ENCODE results near the gene TNRC6C.

The TNRC6C gene

DNA sequence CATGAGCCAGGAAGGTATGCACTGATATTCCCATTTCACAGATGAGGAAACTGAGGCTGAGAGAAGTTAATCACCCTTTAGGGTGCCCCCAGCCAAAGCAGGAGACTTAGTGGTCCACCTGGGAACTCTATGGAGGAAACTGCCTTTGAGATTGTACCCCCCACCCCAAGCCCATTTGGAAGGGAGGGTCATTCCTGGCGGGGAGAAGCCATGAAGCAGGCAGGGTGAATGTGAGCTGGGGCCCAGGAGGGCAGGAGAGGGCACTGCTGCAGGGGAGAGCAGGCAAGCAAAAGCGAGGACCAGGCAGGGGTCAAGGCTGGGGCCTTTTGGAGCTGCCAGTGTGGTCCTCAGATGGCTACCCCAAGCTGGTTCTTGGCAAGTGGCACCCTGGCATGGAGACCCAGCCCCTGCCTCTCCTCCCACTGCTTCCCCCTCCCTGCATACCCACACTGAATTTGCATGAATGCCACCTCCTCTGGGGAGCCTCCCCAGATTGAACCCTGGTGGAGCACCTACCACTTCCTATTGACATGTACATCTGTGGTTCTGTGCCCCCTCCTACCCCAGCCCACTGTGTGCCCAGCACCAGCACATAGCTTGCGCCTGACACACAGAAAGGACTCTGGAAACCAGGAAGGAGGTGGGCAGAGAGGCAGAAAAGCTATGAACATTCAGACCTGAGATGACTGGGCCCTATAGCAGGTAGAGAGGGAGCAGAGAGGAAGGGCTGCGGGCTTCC, 171.0 kb downstream of the TNRC6C start:
- no peak for DNase-seq (ENCODE audit: extremely low read depth, low read depth)
- TF ChIP-seq, protein P1, sequence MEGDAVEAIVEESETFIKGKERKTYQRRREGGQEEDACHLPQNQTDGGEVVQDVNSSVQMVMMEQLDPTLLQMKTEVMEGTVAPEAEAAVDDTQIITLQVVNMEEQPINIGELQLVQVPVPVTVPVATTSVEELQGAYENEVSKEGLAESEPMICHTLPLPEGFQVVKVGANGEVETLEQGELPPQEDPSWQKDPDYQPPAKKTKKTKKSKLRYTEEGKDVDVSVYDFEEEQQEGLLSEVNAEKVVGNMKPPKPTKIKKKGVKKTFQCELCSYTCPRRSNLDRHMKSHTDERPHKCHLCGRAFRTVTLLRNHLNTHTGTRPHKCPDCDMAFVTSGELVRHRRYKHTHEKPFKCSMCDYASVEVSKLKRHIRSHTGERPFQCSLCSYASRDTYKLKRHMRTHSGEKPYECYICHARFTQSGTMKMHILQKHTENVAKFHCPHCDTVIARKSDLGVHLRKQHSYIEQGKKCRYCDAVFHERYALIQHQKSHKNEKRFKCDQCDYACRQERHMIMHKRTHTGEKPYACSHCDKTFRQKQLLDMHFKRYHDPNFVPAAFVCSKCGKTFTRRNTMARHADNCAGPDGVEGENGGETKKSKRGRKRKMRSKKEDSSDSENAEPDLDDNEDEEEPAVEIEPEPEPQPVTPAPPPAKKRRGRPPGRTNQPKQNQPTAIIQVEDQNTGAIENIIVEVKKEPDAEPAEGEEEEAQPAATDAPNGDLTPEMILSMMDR (IDR thresholded peaks at IDR 0.05; ENCODE audit: low read depth, low read length): no peak

DNA sequence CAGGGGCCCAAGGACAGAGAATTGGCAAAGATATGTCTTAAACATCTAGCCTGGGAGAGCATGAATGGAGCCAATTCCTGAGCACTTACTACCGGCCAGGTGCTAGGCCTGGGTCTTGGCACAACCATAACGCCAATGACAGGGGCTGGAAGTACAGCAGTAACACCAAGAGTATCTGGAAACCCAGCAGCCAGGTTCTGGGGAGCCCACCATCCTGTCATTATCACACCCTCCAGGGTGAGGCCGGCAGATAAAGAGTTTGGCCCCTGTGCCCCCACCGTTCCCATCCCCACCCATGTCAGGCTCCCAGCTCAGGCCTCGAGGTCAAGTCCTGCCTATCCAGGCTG, 171.6 kb downstream of the TNRC6C start:
- no peak for DNase-seq (ENCODE audit: extremely low read depth, low read depth)
- TF ChIP-seq, protein P1 (IDR thresholded peaks at IDR 0.05; ENCODE audit: low read depth, low read length): no peak

DNA sequence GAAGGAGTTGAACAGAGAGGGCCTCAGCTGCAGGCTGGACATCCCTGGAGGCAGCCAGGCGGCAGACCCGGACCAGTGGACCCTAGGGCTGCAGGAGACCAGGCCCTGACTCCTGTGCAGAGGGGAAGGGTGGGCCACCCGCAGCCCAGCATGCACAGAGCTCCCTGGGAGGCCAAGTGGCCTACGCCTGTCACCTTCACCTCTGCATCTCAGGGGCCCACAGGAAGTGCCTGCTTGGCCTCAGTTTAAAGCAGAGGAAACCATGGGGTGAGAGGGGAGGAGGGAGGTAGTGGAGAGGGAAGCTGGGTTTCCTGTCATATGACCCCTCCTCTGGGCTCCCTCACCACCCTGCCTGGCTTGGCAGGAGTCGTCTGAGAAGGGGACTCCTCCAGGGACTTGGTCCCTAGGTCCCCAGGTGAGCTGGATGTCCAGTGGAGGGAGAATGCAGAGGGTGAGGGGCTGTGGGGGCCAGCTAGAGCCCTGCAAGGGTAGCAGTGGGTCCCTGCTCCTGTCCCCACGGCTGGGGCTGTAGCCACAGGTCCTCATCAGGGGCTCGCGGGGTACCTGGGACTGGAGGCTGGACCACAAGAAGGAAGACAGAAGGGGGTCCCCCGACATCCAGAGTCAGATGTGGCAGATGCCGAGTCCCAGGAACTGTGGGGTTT, 172.1 kb downstream of the TNRC6C start, which contains the start of gene TMC8:
Gene TMC8, plus strand, starts transcription at position 335 of the 665 bp plus-strand sequence. CDS start 818 bp downstream, outside the sequence.
- TF ChIP-seq, protein P1 (IDR thresholded peaks at IDR 0.05; ENCODE audit: low read depth, low read length): no peak
- DNase-seq (ENCODE audit: extremely low read depth, low read depth): no peak

DNA sequence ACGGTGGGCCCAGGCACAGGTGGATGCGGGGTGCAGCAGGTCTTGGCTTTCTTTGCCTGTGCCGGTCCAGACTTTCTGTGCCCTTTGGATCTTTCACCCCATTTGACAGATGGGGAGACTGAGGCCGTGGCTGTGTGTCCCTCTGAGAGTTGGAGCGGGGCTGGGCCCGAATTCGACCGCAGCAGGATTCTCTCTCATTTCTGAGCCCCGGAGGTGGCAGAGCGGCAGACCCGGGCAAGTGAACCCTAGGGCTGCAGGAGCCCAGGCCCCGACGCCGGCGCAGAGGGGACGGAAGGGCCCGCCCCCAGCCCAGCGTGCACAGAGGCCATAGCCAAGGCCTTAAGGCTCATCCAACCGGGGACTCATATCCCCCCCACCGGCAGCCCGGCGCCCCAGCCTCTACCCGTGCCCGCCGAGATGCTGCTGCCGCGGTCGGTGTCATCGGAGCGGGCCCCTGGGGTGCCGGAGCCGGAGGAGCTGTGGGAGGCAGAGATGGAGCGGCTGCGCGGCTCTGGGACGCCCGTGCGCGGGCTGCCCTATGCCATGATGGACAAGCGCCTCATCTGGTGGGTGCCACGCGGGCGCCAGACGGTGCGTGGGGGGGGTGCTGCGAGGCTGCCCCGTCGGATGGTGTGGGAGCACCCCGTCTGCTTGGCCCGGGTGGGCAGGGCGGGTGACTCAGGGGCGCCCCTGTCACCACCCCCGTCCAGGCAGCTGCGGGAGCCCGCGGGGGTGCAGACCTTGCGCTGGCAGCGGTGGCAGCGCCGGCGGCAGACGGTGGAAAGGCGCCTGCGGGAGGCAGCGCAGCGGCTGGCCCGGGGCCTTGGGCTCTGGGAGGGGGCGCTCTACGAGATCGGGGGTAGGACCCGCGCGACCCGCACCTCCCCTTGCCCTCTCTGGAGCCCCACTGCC, 172.9 kb downstream of the TNRC6C start:
- no peak for DNase-seq (ENCODE audit: extremely low read depth, low read depth)

DNA sequence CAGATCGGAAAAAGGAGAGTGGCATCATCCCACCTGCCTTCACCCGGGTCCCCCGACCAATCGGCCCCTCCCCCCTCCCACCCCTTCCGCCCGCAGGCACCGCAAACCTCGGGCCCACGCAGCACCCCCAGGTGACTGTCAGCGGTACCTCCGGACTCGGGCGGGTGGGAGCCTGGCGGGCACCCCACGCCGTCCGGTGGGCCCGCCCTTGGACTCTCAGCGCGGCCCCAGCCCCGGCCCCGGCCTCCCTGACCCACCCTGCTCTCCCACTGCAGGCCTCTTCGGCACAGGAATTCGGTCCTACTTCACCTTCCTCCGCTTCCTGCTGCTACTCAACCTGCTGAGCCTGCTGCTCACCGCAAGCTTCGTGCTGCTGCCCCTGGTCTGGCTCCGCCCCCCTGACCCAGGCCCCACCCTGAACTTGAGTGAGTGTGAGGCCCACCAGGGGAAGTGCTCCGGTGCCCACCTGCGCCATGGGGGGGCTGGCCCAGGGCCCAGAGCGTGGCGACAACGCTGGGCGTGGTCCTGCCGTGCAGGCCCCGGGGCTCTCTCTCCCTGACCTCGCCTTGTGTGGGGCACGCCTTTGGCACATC, 173.7 kb downstream of the TNRC6C start:
- TF ChIP-seq, protein P1 (IDR thresholded peaks at IDR 0.05; ENCODE audit: low read depth, low read length): no peak

More for the DNA sequence above, 172.9 kb downstream of the TNRC6C start:
- TF ChIP-seq, protein P1 (IDR thresholded peaks at IDR 0.05; ENCODE audit: low read depth, low read length): no peak

DNA sequence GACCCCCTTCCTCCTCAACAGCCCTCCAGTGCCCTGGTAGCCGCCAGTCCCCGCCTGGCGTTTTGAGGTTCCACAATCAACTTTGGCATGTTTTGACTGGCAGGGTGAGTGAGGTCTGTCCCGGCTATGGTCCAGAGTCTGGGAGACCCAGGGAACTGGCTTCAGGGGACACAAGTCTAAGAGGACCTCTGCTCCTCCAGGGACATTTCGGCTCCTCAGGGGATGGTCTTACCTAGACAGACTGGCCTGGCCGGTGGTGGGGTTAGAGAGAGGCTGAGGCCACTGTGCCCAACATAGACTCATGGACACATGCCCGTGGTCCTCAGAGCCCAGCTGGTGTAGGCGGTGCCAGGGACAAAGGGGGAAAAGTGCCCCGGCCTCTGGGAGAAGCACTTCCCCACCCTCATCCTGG, 174.3 kb downstream of the TNRC6C start:
- DNase-seq (ENCODE audit: extremely low read depth, low read depth): no peak

More for the DNA sequence above, 173.7 kb downstream of the TNRC6C start:
- no peak for DNase-seq (ENCODE audit: extremely low read depth, low read depth)

More for the DNA sequence above, 174.3 kb downstream of the TNRC6C start:
- TF ChIP-seq, protein P1 (IDR thresholded peaks at IDR 0.05; ENCODE audit: low read depth, low read length): no peak
